ENCODE measurements around the gene CTBP1.
"Not testable (repeated sequence)": the region's sequence is repeated elsewhere in the genome, so short reads cannot be mapped to it uniquely, and the experiment has no call there.

CTBP1 gene

GRCh38 chr4:1248245-1249147 lies at the start of gene CTBP1:
Gene CTBP1, minus strand, starts transcription at chr4:1249130. Its CDS starts 7,799 bp downstream, at chr4:1241331.
- peak; percentile 80 for DNase-seq

GRCh38 chr4:1298461-1298860 lies 49.5 kb upstream of the CTBP1 start:
- no peak for DNase-seq

GRCh38 chr4:1297456-1298325 lies 48.8 kb upstream of the CTBP1 start:
- DNase-seq: no peak

GRCh38 chr4:1297023-1297395 lies 48.1 kb upstream of the CTBP1 start:
- no peak for DNase-seq

DNA sequence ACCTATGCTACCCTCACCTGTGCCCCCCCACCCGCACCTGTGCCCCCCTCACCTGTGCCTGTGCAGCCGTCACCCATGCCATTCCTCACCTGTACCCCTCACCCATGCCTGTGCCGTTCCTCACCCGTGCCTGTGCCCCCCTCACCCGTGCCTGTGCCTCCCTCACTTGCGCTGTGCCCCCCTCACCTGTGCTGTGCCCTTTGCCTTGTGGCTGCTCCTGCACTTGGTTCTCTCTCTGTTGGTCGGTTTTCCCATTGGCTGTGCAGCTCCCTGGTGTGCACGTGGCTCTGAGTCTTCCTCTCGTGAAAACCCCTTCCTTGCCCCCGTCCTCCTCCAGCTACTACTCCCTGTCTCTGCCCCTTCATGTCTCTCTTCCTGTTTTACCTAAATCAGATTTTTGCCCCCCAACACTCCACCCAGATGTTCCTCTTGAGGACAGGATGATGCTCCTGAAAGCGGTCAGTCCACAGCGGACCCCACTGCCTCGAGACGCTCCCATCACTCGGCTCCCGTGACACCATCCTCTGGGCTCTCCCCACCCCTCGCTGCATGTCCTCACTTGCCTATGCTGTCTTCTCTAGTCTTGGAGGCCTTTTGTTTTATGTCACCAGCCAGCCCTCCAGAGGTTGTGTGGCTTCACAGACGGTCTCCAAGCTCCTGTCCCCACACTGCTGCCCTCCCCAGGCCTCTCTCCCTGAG lies 47.5 kb upstream of the CTBP1 start:
- no peak for DNase-seq

DNA sequence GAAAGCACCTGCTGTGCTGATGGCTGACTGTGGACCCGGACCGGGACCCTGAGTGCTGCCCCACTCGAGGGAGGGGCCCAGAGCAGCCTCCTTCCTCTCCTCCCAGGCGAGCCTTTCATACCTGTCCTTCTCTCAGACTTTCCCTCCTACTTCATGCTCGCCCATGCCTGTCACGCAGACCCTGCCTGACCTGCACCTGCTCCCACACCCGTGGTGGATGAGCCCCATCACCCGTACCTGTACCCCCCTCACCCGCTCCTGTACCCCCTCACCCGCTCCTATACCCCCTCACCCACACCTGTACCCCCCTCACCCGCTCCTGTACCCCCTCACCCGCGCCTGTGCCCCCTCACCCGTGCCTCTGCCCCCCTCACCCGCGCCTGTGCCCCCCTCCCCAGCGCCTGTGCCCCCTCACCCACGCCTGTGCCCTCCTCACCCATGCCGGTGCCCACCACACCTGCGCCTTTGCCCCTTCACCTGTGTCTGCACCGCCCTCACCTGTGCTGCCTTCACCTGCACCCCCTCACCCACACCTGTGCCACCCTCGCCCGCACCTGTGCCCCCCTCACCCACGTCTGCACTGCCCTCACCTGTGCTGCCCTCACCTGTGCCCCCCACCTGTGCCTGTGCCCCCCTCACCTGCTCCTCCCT lies 46.6 kb upstream of the CTBP1 start:
- no peak for DNase-seq

DNA sequence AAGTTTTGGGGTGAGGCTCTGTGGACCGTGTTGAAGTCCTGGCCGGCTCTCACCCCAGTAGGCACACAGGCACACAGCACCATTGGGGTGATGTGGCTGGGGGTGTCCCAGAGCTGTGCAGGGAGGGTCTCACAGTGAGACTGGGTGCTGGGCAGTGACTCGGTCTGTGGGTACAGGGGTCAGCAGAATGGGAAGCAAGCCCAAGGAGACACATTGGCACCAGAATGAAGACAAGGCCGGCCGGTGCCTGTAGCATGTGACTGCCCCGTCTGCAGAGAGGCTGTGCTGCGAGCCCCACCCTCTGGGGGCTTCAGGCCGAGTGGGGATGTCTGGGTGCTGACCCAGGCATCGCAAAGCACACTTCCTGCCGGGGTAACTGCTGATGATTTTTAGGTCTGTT lies 46.0 kb upstream of the CTBP1 start:
- DNase-seq: no peak

- DNase-seq: no peak
These were observed 45.5 kb upstream of the CTBP1 start for GRCh38 chr4:1294424-1294823.

DNA sequence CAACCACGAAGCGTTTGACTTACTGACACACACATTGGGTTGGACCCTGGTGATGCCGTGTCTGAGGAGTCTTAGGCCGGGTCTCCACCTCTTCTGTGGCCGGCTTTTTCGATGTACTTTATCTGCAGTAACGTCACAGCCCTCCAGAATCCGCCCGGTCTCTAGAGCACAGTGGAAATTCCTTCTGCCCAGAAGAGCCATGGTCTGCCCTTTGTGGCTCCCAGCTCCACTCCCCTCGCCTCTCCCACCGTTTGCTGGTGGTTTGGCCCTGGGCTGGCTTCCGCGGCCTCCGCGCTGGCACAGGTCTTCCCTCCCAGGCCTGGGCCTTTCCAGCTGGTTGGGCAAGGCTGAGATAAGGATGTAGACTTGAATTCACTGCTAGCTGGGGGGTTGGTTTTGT lies 45.1 kb upstream of the CTBP1 start:
- no peak for DNase-seq

GRCh38 chr4:1293531-1293941 lies 44.6 kb upstream of the CTBP1 start:
- DNase-seq: no peak

DNA sequence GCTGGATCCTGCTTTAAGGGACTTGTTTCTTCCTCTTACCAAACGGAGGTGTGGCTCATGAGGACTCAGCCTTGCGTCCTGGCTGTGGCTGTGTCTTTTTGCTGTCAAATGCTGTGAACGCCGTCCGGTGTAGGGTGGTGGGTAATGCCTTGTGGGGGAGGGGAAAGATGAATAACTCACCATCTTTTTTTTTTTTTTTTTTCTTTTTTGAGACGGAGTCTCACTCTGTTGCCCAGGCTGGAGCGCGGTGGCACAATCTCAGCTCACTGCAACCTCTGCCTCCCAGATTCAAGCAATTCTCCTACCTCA lies 43.7 kb upstream of the CTBP1 start:
- DNase-seq: not testable (repeated sequence)

GRCh38 chr4:1291996-1292702 lies 43.2 kb upstream of the CTBP1 start:
- no peak for DNase-seq

GRCh38 chr4:1291091-1291490 lies 42.2 kb upstream of the CTBP1 start:
- DNase-seq: peak; percentile 50

GRCh38 chr4:1290165-1290977 lies 41.4 kb upstream of the CTBP1 start:
- peak; percentile 41 for DNase-seq

GRCh38 chr4:1289207-1290164 lies 40.6 kb upstream of the CTBP1 start, which contains the start of gene MAEA:
Gene MAEA, plus strand, starts transcription at chr4:1289891. Its CDS starts 23 bp downstream, at chr4:1289914.
- DNase-seq: peak; percentile 96

DNA sequence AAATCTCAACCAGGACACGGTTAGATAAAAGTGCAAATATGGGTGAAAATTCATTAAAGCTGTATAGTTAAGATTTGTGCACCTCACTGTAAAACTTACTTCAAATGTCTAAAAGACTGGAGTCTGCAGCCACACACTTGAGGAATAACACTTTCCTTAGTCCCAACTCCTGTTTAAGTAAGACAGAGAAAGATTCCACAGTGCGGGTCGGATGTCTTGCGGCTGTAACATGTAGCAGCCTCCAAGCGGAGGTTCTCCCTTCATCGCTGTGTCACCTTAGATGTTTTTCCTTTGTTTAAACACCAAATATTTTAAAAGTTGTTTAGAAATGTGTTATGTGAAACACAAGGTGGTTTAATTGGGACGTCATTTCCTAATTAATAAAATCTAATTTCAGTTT lies 39.9 kb upstream of the CTBP1 start:
- DNase-seq: peak; percentile 7

GRCh38 chr4:1285790-1286553 lies 37.0 kb upstream of the CTBP1 start:
- DNase-seq: no peak

DNA sequence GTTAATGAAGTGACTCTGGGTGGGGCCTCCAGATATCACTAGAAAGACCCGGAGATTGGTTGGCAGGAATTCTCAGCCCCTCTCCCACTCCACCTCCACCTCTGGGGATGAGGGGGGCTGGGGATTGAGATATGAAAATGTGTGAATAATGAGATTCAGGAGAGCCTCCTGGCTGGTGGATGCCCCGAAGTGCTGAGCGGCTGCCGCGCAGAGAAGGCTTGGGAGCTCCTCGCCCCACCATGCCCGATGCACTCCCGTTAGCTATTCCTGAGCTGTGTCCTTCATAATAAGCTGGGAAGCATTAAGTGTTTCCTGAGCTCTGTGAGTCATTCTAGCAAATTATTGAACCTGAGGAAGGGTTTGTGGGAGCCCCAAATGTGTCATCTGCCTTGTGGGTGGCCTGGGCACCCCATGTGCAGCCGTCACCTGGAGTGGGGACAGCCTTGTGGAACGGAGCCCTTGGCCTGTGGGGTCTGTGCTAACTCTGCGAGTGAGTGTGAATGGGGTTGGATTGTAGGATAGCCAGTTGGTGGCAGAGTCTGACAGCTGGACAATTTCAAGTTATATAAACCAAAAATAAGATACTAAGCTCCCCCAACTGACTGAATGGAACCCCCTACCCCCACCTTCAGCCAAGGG lies 36.3 kb upstream of the CTBP1 start:
- DNase-seq: no peak

GRCh38 chr4:1283711-1284110 lies 34.8 kb upstream of the CTBP1 start:
- DNase-seq: no peak
